Stimulated activated CD8-positive, alpha-beta memory T cell treated with anti-CD3 and anti-CD28 coated beads, Interleukin-15, amount 100 ng/mL, for 24 hours (primary cell): ENCODE measurements around the gene FOCAD.

ENCODE experiments used
- DNase-seq: peaks from one replicate; pipeline ENCODE4 v3.0.0-alpha.2; 2020; ENCODE audit warnings: low read depth

The FOCAD gene

GRCh38 chr9:20790721-20791120, 106.7 kb downstream of the FOCAD start:
- no peak for DNase-seq

DNA sequence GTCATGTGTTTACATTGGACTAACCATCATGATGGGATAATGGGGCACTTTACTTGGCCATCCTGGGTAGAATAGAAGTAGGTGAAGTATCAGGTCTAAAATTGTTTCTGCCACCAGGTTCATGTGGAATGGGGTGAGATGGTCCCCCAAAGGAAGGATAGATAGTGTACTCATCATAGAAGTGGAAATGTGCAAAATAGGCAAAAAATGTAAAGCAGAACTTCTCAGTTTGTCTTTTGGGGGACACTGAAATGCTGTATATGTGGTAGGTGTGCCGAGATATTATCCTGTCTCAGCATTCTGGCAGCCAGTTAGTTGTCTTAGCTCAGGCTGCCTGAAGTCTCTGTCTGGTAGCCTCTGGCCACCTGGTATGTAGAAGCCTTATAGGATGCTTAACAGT, 107.6 kb downstream of the FOCAD start:
- no peak for DNase-seq

DNA sequence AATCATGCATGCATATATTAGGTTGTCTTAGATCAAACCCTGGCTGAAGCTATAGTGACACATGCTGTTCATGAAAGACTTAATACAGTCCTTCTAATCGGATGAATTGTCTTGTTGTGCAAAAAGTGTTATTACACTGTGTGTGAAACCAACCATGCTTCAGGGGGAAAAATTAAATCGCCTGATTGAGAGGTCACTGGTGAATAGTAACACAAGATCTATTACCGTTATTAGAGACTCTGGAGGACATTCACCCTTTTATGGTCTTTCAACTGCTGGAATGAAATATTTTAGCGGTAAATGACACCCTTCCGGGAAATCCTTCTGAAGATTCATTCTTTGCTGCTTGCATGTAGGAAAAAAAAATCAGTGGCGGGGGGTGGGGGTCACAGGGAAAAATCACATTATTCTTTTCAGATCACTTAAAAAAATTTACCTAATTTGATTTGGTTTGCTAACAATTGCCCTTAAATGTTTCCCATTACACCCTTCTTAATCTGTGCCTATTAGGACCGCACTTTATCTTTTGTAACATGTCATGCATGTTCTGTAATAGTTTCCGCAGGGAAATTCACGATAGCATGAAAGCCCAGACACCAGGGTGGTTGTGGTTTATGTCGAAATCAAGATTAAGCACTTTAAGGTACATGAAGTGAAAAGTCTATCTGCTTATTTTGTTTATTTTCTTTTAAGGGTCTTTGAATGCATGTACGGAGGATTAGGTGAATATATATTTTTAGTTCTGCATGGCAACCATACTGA, 120.6 kb downstream of the FOCAD start:
- no peak for DNase-seq

DNA sequence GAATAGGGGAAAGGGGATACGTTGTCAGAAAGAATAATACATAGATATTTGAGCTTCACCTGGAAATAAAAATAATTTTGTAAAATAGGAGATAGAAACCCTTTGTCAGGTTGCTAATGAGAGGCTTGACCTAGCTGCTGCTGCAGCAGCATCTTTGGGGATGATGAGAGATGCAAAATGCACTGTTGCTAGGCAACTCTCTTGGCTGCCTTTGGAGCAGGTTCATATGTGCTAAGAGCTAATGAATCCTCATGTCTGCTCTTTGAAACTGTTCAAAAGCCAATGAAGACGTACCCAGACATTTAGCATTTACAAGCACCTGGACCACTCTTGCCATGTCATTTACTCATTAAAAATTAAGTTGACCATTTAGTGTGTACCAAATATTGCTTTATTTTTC, 121.7 kb downstream of the FOCAD start:
- no peak for DNase-seq

- DNase-seq: no peak
These were observed 123.9 kb downstream of the FOCAD start for GRCh38 chr9:20808002-20808401.

- DNase-seq: no peak
These were observed 127.8 kb downstream of the FOCAD start for GRCh38 chr9:20811872-20812271.

DNA sequence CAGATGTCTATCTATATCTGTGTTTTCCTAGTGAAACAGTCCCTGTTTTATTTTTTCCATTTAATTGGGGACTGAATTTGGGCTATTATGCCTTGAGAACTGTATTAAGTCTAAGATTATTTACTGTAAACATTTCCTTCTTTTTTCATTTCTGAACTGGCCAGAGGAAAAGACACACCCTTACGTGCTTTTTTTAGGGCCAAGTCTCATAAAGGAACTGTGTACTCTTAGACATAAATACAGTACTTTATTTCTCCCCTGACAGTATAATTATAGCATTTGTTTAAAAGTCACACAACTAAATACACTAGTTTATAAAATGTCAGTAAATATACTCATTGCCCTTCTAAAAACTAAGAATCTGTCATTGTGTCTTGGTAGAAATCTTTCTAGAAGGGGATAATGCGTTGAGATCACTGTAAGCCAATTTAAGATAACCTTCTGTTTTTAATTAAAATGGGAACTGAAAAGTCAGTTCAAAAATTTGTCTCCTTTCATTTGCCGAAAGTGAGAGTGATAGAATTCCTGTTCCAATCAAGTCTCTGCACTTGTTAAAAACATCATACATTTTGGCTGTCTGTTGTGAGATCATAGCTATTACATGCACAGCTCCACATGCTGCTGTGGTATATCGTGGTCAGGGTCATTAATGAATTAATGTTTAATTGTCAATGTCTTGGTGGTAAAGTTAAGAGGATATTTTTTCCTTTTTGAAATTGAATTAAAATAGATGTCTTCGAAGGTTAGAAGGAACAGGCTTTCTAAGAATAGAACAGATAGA, 132.1 kb downstream of the FOCAD start:
- DNase-seq: no peak

DNA sequence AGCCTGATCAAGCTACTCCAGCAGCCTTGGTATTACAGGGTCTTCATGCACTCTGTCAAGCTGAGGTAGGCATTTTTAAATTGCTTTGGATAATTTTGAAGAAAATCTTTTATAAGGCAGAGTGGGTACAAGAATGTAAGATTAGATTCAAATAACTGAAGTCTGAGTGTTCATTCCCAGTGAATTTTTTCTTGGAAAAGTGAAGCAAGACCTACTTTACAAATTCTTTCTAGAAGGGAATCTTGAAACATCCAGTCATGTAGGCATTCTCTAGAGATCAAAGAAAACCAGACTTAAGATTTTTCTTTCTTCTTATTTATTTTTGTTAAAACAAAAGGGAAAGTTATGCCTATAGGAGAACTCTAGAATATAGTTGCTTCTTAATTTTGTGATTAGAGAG, 139.0 kb downstream of the FOCAD start:
- no peak for DNase-seq

- DNase-seq: no peak
These were observed 147.0 kb downstream of the FOCAD start for GRCh38 chr9:20831028-20831427.

DNA sequence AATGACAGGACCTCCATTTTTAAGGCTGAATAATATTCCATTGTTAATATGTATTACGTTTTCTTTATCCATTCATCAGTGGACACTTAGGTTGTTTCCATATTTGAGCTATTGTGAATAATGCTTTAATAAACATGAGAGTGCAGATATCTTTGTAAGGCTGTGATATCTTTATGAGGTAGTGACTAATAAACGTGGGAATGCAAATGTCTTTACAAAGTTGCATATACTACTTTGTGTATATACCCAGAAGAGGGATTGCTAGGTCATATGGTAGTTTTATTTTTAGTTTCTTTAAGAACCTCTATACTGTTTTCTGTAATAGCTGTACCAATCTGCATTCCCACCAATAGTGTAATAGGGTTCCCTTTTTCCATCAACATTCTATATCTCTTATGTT, 148.7 kb downstream of the FOCAD start:
- no peak for DNase-seq

GRCh38 chr9:20835377-20836286, 151.6 kb downstream of the FOCAD start:
- DNase-seq: no peak

GRCh38 chr9:20837166-20837565, 153.1 kb downstream of the FOCAD start:
- no peak for DNase-seq

DNA sequence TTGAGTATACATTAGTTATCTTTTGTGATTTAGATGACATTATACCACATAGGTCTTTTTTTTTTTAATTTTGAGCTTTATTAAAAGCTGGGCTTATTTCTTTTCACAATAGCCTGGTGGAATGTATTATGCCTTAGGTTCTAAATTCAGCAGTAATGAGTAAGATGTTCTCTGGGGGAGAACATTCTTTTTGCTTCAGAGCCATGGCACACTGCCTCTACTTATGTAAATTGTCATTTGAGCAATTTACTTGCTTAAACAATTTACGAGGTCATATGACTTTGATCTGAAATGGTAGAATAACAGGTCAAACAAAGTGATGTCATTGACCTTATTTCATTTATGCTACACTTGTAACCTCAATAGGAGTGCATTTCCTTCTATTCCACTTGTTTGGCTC, 154.2 kb downstream of the FOCAD start:
- DNase-seq: no peak

DNA sequence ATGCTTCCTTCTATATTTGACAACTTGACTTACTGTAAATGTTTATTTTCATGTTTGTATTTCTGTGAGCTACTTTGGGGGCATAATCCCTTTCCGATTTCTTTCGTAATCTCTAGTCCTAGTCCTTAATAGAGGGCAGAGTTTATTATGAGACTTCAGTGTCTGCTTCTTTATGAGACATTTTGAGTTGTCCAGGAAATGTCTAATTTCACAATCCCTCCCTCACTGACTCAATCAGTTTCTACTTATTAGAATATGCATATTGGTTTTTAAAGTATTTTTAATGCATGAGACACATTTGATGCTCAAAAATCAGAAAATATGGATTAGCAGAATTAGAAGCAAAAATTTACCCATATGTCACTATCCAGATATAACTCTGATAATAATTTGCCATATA, 160.9 kb downstream of the FOCAD start:
- no peak for DNase-seq

- no peak for DNase-seq
These were observed 164.4 kb downstream of the FOCAD start for GRCh38 chr9:20848490-20848889.

- DNase-seq: no peak
These were observed 169.8 kb downstream of the FOCAD start for GRCh38 chr9:20853866-20854265.

DNA sequence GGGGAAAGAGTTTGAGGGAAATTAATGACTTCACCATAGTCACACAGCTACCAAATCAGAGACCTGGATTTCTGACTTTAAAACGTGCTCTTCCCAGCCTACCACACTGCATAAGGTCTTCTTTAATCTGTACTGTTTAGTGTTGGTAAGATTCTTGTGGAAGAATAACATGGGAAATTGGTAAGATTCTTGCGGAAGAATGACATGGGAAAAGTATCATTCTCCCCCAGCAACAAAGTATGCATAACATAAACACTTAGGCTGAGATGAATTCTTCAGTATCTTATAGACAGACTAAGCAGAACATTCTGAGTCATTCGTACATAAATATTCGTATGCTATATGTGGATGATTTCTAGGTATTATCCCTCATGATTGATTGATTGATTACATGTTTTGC, 170.4 kb downstream of the FOCAD start:
- DNase-seq: no peak

GRCh38 chr9:20863945-20864344, 179.9 kb downstream of the FOCAD start:
- DNase-seq: no peak

DNA sequence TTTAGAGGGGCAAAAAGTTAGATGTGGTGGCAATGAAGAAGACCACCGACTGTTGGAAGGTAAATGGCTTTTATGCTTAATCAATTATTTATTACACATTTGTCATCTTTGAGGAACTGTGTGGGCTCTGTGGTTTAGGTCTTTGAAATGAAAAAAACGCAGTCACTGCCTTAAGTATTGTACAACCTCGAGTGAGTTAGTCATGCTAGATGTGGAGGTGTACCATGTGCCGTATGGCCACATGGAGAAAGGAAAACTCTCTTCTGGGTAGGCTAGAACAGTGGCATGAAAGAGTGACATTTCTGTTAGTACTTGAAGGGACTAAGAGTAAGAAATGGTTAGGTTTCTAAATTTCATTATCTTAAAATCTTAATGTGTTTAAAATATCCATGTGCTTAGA, 181.3 kb downstream of the FOCAD start:
- no peak for DNase-seq

GRCh38 chr9:20870115-20870514, 186.1 kb downstream of the FOCAD start:
- DNase-seq: no peak

- DNase-seq: no peak
These were observed 188.4 kb downstream of the FOCAD start for GRCh38 chr9:20872340-20872977.

- DNase-seq: no peak
These were observed 189.3 kb downstream of the FOCAD start for GRCh38 chr9:20873240-20873865.
